Superior temporal gyrus (tissue), 1 donor: ENCODE data around the gene IL1R1.
"Not testable (repeated sequence)": the region's sequence is repeated elsewhere in the genome, so short reads cannot be mapped to it uniquely, and the experiment has no call there.

Experiments used
- DNase-seq: peaks from one replicate; pipeline ENCODE4 v3.0.0-alpha.2; 2016; ENCODE audit errors: extremely low spot score

Gene IL1R1, protein sequence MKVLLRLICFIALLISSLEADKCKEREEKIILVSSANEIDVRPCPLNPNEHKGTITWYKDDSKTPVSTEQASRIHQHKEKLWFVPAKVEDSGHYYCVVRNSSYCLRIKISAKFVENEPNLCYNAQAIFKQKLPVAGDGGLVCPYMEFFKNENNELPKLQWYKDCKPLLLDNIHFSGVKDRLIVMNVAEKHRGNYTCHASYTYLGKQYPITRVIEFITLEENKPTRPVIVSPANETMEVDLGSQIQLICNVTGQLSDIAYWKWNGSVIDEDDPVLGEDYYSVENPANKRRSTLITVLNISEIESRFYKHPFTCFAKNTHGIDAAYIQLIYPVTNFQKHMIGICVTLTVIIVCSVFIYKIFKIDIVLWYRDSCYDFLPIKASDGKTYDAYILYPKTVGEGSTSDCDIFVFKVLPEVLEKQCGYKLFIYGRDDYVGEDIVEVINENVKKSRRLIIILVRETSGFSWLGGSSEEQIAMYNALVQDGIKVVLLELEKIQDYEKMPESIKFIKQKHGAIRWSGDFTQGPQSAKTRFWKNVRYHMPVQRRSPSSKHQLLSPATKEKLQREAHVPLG

DNA sequence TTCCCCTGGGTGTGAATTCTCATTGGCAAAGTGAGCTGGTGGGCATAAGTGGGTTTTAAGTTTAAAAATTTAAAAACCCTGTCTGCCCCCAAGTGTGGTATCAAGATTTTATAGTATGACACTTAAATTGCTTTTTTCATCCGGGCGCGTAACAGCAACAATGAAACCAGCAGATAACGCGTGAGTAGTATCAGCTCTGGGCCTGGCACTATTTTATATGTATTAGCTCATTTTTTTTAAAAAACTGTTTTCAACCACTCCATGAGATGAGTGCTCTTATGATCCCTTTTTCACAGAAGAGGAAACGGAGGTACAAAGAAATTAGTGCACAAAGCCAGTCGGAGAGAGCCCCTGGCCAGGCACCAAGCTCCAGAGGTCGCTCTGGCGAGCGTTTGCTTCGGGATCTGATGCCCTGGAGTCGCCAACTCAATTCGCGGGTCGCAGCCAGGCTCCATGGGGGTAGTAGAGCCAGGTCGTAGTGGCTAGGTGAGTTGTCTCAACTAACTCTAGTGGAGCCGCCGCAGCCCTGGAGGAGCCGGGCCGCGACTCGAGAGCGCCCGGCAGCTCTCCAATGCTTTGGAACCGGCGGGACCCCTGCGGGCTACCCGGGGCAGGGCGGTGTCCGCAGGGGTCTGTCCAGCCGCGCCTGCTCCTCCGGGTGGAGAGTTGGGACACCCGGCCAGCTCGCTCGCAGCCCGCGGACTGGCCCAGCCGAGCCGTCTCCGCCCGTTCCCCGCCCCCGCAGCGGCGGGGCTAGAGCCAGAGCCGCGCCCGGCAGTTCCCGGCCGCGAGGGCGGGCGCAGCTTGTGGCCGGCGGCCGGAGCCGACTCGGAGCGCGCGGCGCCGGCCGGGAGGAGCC lies at the start of gene IL1R1:
IL1R1 (plus strand) TSS at position 777 of the 859 bp plus-strand sequence. CDS start 14,979 bp downstream, outside the sequence.
- no peak for DNase-seq

DNA sequence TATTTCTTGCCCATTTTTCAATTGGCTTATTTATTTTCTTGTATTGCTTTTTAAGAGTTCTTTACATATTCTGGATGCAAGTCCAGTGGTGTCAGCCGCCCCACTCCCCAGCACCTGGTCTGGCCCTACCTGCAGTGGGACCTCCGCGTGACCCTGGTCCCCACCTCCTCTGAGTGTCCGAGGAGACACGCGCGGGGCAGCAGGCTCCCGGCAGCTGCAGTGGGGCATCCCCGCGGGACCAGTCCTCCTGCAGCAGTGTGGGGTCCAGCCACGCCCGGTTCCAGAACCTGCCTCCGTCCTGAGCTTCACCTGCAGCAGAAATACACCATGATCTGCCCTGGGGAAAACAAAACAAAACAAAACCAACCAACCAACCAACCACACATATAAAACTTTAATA lies 48.9 kb upstream of the IL1R1 start:
- DNase-seq = no peak

DNA sequence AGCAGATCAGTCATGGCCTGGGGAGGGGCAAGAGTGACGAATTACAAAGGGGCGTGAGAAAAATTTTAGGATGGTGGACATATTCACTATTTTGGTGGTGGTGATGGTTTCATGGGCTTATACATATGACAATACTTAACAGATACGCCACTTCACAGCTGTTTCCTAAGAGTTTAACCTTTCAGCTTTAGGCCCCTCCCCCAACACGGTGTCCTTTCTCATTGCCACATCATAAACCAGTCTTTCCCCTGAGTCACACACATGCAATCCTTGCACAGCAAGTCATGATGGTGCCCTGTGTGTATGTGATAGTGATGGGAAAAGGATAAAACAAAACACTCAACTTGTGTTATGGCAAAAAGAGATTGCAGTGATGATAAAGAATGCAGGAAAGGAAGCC lies 47.6 kb upstream of the IL1R1 start:
- DNase-seq = no peak

DNA sequence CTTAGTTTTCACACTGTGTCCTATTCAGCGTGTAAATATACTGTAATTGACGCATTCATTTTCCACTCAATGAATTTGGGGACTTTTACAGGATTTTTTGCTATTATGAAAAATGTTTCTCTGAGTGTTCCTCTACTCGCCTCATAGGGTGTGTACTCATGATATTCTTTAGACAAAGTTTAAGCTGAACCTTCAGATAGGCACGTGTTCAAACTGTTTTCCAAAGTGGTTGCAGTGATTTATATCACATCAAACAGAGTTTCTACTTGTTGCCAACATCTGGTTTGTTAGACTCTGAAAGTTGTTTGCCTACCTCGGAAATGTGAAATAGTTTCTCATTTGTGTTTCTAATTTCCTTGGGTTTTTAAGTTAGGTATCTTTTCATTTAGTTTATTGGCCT lies 46.4 kb upstream of the IL1R1 start:
- DNase-seq = no peak

DNA sequence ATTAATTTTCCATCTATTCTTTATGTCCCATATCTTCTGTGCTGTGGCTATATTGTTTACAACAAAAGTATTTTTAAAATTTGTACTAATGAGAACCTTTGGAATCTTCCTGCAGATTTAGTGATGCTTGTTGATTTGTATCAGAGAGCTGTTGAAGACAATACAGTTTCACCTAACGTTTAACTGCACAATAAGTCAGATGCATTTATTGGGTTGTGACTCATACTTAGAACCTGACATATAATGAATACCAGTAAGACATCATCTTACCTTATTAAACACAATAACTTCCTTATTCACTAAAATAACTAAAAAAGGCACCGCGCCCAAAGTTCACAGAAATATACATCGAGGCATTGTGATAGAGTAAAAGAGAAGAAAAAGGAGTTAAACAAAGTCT lies 43.8 kb upstream of the IL1R1 start:
- no peak for DNase-seq

DNA sequence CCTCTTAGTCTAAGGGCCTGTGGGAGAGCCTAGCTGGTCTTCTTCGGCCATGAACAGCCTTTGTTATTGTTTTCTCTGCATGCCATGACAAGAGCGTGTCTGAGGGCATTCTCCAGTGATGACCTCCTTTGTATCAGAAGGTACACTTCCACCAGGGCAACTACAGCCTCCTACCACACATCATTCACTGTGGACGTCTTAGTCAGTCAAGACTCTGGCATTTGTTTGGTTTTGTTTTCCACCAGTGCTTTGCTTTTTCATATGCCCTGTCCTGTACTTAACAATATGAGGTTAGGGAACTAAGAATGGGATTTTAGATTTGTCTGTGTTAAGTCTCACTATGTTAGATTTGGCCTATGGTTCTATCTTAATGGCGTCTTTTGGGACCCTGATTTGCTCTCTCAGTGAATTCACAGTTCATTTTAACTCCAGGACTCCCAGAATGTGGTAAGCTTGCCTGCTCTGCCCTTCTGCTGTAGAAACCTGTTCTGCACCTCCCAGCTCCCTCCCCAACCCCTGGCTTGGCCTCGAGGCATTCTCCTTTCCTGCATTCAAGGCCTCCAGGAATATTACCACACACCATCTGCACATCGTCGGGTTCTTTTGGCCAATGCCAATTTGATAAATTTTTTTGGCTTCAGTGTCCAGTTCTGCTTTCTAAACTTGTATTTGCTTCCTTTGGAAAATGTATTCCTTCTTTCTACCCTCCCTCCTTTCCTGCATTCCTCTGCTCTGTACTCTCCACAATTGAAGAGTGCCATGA lies 42.8 kb upstream of the IL1R1 start:
- no peak for DNase-seq

DNA sequence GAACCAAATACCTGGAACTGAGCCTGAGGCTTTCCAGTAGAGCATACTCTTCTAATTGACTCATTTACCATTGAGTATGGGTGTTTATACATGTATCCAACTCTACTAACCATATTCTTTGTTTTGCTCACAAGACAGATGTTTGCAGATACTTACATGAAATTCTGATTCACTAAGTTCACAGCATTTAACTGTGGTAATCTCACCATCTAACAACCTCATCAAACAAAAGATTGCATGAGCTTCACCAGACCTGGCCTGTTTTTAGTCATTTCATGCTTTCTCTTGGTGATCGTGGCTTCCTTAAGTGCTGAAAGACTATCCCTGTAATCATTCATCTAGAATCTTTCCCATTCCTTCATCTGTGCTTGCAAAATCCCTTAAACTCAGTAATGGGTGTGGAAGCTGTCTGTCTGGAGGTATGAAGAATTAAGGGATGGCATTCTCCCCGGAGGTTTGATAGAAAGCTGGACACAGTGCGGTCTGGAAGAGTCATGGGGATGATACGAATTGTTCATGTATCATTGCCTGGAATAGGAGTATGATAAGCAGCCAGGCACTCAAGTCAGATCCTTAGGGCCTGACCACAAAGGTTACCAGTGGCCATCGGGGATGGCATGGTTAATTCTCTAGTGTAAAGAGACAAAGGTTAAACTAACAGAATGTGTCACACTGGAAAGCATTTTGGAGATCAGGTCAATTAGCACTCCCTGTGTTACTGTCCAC lies 42.0 kb upstream of the IL1R1 start:
- no peak for DNase-seq

DNA sequence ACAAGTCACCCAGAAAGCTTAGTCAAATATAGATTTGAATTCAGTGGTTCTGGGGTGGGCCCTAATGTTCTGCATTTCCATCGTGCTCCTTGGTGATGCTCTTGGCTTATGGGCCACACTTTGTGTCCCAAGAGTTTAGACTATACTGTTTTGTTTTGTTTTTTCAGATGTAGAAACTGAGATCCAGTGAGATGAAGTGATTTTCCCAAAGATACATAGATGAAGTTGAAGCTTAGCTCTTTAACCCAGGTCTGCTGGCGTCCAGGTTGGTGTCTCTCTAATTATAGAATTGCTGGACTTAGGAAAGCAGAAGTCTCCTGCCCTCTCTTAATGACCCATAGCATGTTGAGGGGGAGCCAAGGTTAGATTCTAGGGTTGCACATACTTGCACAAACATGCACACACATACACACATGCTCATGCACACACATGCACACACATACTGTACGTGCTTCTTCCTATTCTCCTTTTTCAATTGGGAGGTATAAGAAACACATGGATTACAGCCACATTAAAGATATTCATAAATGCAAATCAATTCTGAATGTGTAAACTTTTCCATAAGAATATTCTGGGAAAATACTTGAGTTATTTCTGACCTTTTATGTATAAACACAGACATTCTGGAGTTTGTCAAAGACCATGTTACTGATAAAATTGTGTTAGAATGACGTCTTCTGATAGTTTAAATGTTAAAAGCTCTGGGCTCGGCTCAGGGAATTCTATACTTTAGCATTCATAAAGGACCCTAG lies 41.3 kb upstream of the IL1R1 start:
- DNase-seq = no peak

DNA sequence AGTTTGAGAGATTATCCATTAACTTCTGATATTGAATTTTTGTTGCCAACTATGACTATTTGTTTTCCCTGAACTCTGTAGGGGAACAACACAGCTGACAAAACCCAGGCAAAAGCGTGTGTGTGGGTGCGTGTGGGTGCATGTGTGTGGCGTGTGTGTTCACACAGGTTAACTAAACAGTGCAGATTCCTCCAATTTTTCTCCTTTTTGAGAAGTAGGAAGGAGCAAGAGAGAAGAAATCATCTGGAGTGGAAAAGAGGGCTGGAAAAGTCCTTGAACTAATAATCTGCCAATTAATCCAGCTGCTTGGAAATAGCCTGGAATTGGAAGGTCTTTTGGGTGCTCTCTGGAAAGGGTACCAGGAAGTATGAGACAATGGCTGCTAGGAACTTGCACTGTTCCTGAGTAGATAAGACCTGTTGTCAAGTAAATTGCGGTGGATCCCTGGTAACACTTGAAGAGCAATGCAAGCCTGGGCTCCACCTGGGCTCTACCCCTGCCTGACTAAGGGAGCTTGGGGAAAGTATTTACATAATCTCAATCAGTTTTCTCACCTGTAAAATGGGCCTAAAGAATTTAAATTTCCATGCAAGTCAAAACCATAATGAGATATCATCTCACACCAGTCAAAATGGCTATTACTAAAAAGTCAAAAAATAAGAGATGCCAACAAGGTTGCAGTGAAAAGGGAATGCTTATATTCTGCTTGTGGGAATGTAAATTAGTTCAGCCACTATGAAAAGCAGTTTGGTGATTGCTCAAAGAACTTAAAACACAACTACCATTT lies 40.5 kb upstream of the IL1R1 start:
- DNase-seq = no peak

DNA sequence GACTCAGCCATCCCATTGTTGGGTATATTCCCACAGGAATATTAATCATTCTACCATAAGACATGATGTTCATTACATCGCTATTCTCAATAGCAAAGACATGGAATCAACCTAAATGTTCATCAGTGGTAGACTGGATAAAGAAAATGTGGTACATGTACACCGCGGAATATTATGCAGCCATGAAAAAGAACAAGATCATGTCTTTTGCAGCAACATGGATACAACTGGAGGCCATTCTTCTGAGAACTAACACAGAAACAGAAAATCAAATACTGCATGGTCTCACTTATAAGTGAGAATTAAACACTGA lies 40.0 kb upstream of the IL1R1 start:
- not testable (repeated sequence) for DNase-seq

DNA sequence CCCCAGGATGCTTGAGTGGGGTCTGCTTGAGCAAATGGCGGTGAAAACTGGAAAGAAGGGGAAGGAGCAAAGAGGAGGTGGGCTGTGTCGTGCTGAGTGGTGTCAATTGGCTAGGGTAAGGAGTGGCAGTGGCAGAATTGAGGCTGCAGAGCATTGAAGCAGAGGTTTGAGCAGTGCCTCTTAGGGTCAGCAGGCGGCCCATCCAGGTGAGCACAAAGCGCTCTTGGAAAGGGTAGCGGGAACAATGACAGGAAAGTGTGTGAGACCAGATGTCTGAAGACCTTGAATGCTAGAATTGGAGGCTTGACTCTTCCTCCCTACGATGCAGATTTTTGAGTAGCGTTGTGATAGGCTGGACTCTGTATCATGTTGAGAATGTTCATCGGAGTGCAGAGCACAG lies 39.3 kb upstream of the IL1R1 start:
- DNase-seq = no peak

DNA sequence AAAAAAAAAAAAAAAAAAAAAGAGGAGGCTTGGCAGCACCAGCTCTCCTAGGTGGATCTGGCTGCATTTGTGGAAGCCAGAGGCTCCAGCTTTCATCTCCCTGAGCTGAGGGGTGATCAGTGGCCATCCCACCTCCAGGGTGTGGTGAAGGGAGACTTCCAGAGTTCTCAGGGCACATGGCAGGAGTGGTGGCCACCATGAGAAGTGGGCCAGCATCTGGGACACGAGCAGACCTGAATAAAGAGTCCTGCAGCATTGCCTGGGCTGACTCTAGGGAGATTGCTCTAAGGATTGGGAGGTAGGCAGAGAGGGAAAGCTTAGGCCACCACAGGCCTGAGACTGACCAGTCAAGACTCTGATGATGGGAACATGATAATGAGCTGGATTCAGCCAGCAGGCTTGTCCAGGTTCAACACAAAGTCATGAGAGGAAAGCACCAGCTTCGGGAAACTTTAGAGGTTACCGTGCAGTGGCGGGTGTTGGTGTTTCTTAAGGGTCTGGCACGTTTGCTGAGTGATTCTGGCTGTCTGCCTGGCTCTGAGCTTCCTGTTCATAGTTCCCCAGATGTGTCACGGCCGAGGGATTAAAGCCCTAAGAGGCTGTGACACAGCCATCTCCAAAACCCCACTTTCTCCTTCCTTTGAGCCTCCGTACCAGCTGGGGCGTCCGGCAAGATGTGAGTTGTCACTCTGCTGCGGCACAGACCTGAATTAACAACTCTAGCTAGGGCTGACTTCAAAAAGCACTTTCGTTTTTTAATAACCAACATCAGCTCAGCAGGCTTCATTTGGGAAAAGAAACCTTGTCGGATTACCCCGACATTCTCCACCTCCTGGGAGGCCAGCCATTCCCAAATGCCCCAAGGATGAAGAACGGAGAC lies 38.3 kb upstream of the IL1R1 start:
- no peak for DNase-seq

DNA sequence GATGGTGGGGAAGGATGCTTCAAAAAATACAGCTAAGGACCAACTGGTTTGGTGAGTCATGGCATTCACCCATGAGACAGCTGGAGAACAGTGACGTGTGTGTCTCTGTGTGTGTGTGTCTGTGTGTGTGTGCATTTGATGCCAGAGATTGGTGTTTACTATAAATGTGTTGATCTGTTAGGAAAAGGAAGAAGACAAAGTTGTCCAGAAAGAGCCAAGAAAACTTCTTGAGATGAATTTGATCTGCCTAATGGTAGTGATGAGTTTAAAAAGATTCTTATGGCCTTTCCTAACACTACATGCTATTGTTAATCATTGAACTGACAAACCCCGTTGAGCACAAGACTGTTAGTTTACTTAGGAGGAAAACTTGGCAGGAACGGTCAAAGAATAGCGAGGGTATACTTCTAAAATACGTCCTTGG lies 36.4 kb upstream of the IL1R1 start:
- DNase-seq = no peak

DNA sequence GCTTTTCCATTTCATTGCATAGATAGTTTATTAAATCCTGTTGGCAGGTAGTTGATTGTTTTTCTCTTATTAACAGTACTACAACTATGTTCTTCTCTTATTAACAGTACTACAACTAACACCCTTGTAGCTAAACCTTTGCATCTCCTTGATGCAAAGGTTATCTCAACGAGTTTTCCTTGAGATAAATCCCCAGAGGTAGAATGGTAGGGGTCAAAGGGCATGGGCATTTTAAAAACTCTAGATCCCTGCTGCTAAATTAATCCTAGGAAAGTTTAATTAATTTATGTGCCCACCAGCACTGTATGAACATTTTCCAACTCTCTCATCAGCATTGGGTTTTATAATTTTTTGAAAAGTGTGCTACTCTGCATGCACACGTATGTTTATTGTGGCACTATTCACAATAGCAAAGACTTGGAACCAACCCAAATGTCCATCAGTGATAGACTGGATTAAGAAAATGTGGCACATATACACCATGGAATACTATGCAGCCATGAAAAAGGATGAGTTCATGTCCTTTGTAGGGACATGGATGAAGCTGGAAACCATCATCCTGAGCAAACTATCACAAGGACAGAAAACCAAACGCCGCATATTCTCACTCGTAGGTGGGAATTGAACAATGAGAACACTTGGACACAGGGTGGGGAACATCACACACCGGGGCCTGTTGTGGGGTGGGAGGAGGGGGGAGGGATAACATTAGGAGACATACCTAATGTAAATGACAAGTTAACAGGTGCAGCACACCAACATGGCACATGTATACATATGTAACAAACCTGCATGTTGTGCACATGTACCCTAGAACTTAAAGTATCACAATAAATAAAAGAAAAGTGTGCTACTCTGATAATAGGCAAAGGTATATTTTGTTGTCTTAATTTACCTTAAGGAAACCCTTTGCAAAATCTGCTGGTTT lies 35.5 kb upstream of the IL1R1 start:
- not testable (repeated sequence) for DNase-seq

DNA sequence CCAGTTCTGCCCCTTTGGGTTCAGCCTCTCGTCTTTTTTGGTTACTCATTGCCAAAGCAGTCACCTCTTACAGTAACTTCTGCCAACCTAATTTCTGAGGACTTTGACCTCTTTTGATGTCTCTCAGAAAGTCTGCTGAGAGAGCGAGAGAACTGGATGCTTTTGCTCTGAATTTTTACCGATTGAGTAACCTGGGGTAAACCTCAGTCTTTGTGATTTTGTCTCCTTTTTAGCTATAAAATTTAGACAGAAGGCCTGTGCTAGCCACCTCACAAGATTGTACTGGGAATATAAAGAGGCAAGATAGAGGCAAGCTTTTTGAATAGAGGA lies 34.8 kb upstream of the IL1R1 start:
- DNase-seq = no peak

DNA sequence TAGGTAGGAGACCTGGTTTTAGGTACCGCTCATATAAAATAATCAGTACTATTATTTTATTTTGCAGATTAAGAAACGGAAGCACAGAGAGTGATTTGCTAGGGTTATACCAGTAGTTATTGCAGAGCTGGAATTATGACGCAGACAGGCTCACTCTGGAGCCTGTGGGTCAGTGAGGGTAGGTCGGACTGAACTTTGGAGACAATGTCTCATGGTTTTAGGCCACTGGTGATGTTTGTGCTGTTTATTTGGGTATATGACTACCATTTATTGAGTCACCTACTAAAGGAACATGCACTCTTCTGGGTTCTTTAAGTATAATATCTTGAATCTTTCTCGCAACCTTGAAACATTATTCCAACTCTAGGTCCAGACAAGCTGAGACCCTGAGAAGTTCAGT lies 33.5 kb upstream of the IL1R1 start:
- DNase-seq = no peak

DNA sequence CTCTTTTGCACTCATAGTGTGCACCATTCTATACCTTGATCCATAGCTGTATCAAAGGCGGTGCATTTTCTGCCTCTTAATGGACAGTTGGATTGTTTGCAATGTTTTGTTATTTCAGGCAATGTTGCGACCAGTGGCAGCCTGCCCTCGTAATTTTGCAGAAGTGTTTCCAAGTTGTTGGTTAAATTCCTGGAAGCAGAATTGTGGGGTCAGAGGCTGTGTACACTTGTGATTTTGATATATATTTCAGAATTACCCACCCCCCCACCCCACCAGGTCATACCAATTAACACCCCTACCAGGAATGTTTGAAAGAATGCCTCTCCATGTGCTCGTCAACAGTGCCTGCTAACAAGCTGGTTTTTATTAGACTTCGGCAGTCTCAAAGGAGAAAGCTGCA lies 32.4 kb upstream of the IL1R1 start:
- DNase-seq = no peak
